Chondrocyte (in vitro differentiated cells): ENCODE measurements around the gene IARS2. TPM values are rescaled to one million over a fixed set of nuclear protein-coding genes. Genes with fewer than 3 reads are reported as not detected.
A peak's percentile ranks its signal among the peaks of the same experiment; 100 is the strongest.

ENCODE experiments used
- DNase-seq: peaks from one replicate; pipeline ENCODE4 v3.0.0; 2021; ENCODE audit warnings: mixed read lengths, low spot score
- H3K27ac Mint-ChIP-seq: one replicate; pipeline ENCODE4 v1.8.0; 2021; ENCODE audit warnings: mild to moderate bottlenecking, moderate library complexity, mixed read lengths; ENCODE audit not compliant: unreplicated experiment
- H3K27me3 Mint-ChIP-seq: 2 replicates; pipeline ENCODE4 v1.8.0; 2021; ENCODE audit warnings: low read depth, mixed read lengths
- H3K36me3 Mint-ChIP-seq: 2 replicates; pipeline ENCODE4 v1.8.0; 2021; ENCODE audit warnings: low read depth, mixed read lengths
- H3K4me1 Mint-ChIP-seq: 2 replicates; pipeline ENCODE4 v1.8.0; 2021; ENCODE audit warnings: low read depth, mild to moderate bottlenecking, mixed read lengths
- H3K4me3 Mint-ChIP-seq: one replicate; pipeline ENCODE4 v1.8.0; 2021; ENCODE audit warnings: mild to moderate bottlenecking, moderate library complexity, mixed read lengths; ENCODE audit not compliant: unreplicated experiment
- H3K9me3 Mint-ChIP-seq: 2 replicates; pipeline ENCODE4 v1.8.0; 2021; ENCODE audit warnings: low read depth, mixed read lengths
- CTCF ChIP-seq: fragments of 200-600 bp; sonication (generic); IDR thresholded peaks from 2 replicates; pipeline ENCODE4 v1.5.0; 2021; ENCODE audit warnings: antibody characterized with exemption, mild to moderate bottlenecking, moderate library complexity
- long read RNA-seq: library from polyadenylated mRNA; stranded (forward); transcript quantifications from one replicate; pipeline ENCODE4 v2.0.0, GENCODE V29; 2021
- total RNA-seq: library from RNA; stranded (reverse); gene quantifications from 3 replicates; pipeline ENCODE4 v1.2.1, GENCODE V29; 2021

The IARS2 gene
- 64.2 to 71.9 TPM (median 64.9 TPM) in 3 replicates for total RNA-seq
- long read RNA-seq, transcript IARS2-201 (23 exons, 3,560 nt) = major isoform, 169 of 181 reads
- long read RNA-seq, partial matches to known transcripts = 7 of 181 reads
- long read RNA-seq, other reads (novel, unspliced or antisense) = 5 of 181 reads

GRCh38 chr1:220094016-220094911, at the start of gene IARS2:
Gene IARS2 (plus strand): TSS chr1:220094132. CDS start chr1:220094217, 85 bp downstream.
- no peak for TF ChIP-seq CTCF

GRCh38 chr1:220044678-220045355, 49.1 kb upstream of the IARS2 start:
- H3K9me3 Mint-ChIP-seq = no peaks in the 10 kb centered on the region
- H3K27ac Mint-ChIP-seq = peak overlapping the region; percentile 96
- DNase-seq = no peak

More at GRCh38 chr1:220094016-220094911, at the start of gene IARS2:
- peak; percentile 95 for DNase-seq
- peak within 1 kb of the TSS; percentile 74 for H3K4me3 Mint-ChIP-seq
- H3K27ac Mint-ChIP-seq = peak within 1 kb of the TSS; percentile 65
- peaks cover 26% of the 10 kb centered on the region for H3K4me1 Mint-ChIP-seq
- H3K9me3 Mint-ChIP-seq = no peaks in the 10 kb centered on the region
- peaks cover 8% of the 10 kb centered on the region for H3K36me3 Mint-ChIP-seq
- H3K27me3 Mint-ChIP-seq = no peaks in the 10 kb centered on the region

GRCh38 chr1:220045356-220046051, 48.4 kb upstream of the IARS2 start:
- H3K27ac Mint-ChIP-seq = peak overlapping the region; percentile 96

More at GRCh38 chr1:220044678-220045355, 49.1 kb upstream of the IARS2 start:
- TF ChIP-seq CTCF = no peak
- peaks cover 41% of the 10 kb centered on the region for H3K4me1 Mint-ChIP-seq
- H3K4me3 Mint-ChIP-seq = peak overlapping the region; percentile 89
- H3K27me3 Mint-ChIP-seq = no peaks in the 10 kb centered on the region
- H3K36me3 Mint-ChIP-seq = peaks cover 4% of the 10 kb centered on the region

GRCh38 chr1:220046052-220046930, 47.6 kb upstream of the IARS2 start, which contains the start of gene EPRS1:
Gene EPRS1 (minus strand): TSS chr1:220046505. CDS start chr1:220046388, 117 bp downstream.
- peak within 1 kb of the TSS; percentile 96 for H3K27ac Mint-ChIP-seq
- H3K4me1 Mint-ChIP-seq = peaks cover 38% of the 10 kb centered on the region
- H3K9me3 Mint-ChIP-seq = no peaks in the 10 kb centered on the region
- peaks cover 4% of the 10 kb centered on the region for H3K36me3 Mint-ChIP-seq
- peak; percentile 81 for TF ChIP-seq CTCF
- peak; percentile 98 for DNase-seq
- peak within 1 kb of the TSS; percentile 89 for H3K4me3 Mint-ChIP-seq
- H3K27me3 Mint-ChIP-seq = no peaks in the 10 kb centered on the region

More at GRCh38 chr1:220045356-220046051, 48.4 kb upstream of the IARS2 start:
- Mint-ChIP-seq H3K27me3 (no peaks in the 10 kb centered on the region), H3K9me3 (no peaks in the 10 kb centered on the region), H3K36me3 (peaks cover 4% of the 10 kb centered on the region), H3K4me3 (peak overlapping the region; percentile 89), H3K4me1 (peaks cover 41% of the 10 kb centered on the region)
- no peak for DNase-seq
- no peak for TF ChIP-seq CTCF
